ENCODE measurements around the gene CXCR3.
A peak's percentile ranks its signal among the peaks of the same experiment; 100 is the strongest.
"Not testable (repeated sequence)": the region's sequence is repeated elsewhere in the genome, so short reads cannot be mapped to it uniquely, and the experiment has no call there.

The CXCR3 gene

GRCh38 chrX:71609095-71609750 is 9.1 kb downstream of the CXCR3 start:
- Histone ChIP-seq H3K36me3 (ENCODE audit: insufficient read depth, low read length) (no peaks in the 10 kb centered on the region), H3K4me3 (ENCODE audit: low read depth, low read length) (no peak overlapping the region), H3K79me2 (ENCODE audit: control insufficient read depth, insufficient read depth, low read length, unreplicated experiment) (no peaks in the 10 kb centered on the region), H2AFZ (ENCODE audit: low read length, unreplicated experiment) (no peak overlapping the region), H3K27me3 (ENCODE audit: insufficient read depth, low read length) (no peaks in the 10 kb centered on the region), H3K4me1 (ENCODE audit: control insufficient read depth, insufficient read depth, low read length, unreplicated experiment) (no peaks in the 10 kb centered on the region), H3K27ac (ENCODE audit: low read depth, low read length) (no peak overlapping the region)

DNA sequence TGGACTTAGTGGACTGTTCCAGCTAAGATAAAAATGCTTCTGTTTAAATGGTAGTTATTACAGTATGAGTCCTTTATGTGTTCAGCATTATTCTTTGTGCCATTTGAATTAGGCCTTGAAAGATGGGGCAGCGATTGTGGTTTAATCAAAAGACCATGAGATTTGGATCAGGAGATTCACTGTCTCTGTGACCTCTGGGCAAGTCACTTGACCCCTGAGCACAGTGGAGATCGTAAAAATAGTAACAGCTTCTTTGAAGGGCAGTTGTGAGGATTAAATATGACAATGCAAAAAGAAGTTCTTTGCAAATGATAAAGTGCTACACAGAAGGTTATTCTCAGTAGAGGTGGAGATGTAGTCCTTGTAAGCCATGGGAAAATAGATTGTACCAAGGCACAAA is 10.8 kb downstream of the CXCR3 start:
- H3K4me3 ChIP-seq (ENCODE audit: low read depth, low read length): no peak overlapping the region
- peaks cover 5% of the 10 kb centered on the region; the same call in 1 of the 2 replicates for H3K36me3 ChIP-seq (ENCODE audit: insufficient read depth, low read length)

DNA sequence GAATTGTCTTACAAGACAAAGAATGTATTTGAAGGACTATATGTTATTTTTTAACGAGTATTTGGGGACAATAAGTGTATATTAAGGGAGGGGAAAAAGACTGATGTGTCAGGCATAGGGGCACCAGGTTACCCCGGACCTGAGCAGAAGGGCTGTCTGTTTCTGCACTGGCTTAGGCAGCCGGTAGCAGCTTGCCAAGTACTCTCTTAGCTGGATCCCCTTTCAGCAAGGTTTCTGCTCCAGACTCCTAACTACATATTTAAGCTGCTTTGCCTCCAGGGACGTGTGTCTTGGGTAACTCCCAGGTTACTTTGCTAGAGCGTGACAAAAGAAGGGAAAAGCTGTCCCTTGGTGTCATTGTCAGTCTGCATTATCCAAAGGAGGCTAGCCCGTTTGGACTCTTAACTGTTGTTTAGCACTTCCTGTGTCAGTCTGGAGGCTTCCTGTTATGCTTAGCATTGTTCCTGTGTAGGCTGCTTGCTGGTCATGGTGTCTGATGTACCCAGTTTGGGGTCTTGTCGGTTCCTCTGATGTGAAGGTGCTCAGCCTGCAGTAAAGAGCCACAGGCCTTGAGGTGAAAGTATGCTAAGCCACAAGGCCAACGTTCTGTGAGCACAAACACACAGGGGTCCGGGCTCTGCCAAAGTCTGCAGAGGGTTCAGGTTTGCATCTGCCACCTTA is 11.6 kb downstream of the CXCR3 start:
- Histone ChIP-seq H3K4me3 (ENCODE audit: low read depth, low read length) (no peak overlapping the region), H3K27me3 (ENCODE audit: insufficient read depth, low read length) (no peaks in the 10 kb centered on the region), H3K79me2 (ENCODE audit: control insufficient read depth, insufficient read depth, low read length, unreplicated experiment) (no peaks in the 10 kb centered on the region), H2AFZ (ENCODE audit: low read length, unreplicated experiment) (no peak overlapping the region), H3K4me1 (ENCODE audit: control insufficient read depth, insufficient read depth, low read length, unreplicated experiment) (no peaks in the 10 kb centered on the region), H3K27ac (ENCODE audit: low read depth, low read length) (no peak overlapping the region), H3K36me3 (ENCODE audit: insufficient read depth, low read length) (peaks cover 5% of the 10 kb centered on the region; the same call in 1 of the 2 replicates)

More for the DNA sequence above, 10.8 kb downstream of the CXCR3 start:
- no peaks in the 10 kb centered on the region for H3K79me2 ChIP-seq (ENCODE audit: control insufficient read depth, insufficient read depth, low read length, unreplicated experiment)
- no peak overlapping the region for H3K27ac ChIP-seq (ENCODE audit: low read depth, low read length)
- H2AFZ ChIP-seq (ENCODE audit: low read length, unreplicated experiment): no peak overlapping the region
- no peaks in the 10 kb centered on the region for H3K27me3 ChIP-seq (ENCODE audit: insufficient read depth, low read length)
- H3K4me1 ChIP-seq (ENCODE audit: control insufficient read depth, insufficient read depth, low read length, unreplicated experiment): no peaks in the 10 kb centered on the region

- Histone ChIP-seq H2AFZ (ENCODE audit: low read length, unreplicated experiment) (no peak overlapping the region), H3K4me1 (ENCODE audit: control insufficient read depth, insufficient read depth, low read length, unreplicated experiment) (no peaks in the 10 kb centered on the region), H3K36me3 (ENCODE audit: insufficient read depth, low read length) (peaks cover 5% of the 10 kb centered on the region; the same call in 1 of the 2 replicates), H3K27me3 (ENCODE audit: insufficient read depth, low read length) (no peaks in the 10 kb centered on the region), H3K27ac (ENCODE audit: low read depth, low read length) (peak overlapping the region; percentile 49; the same call in 1 of the 2 replicates), H3K79me2 (ENCODE audit: control insufficient read depth, insufficient read depth, low read length, unreplicated experiment) (no peaks in the 10 kb centered on the region), H3K4me3 (ENCODE audit: low read depth, low read length) (no peak overlapping the region)
These were observed 13.3 kb downstream of the CXCR3 start for GRCh38 chrX:71604796-71605568.

DNA sequence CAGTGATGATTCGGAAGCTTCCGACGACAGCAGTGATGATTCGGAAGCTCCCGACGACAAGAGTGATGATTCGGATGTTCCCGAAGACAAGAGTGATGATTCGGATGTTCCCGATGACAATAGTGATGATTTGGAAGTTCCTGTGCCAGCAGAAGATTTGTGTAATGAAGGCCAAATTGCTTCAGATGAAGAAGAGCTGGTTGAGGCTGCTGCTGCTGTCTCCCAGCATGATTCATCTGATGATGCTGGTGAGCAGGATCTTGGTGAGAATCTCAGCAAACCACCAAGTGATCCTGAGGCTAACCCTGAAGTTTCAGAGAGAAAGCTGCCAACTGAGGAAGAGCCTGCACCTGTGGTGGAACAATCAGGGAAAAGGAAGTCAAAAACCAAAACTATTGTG is 14.2 kb downstream of the CXCR3 start:
- Histone ChIP-seq H3K36me3 (ENCODE audit: insufficient read depth, low read length) (peaks cover 5% of the 10 kb centered on the region; the same call in 1 of the 2 replicates), H2AFZ (ENCODE audit: low read length, unreplicated experiment) (no peak overlapping the region), H3K27ac (ENCODE audit: low read depth, low read length) (peak overlapping the region; percentile 49; the same call in 1 of the 2 replicates)

DNA sequence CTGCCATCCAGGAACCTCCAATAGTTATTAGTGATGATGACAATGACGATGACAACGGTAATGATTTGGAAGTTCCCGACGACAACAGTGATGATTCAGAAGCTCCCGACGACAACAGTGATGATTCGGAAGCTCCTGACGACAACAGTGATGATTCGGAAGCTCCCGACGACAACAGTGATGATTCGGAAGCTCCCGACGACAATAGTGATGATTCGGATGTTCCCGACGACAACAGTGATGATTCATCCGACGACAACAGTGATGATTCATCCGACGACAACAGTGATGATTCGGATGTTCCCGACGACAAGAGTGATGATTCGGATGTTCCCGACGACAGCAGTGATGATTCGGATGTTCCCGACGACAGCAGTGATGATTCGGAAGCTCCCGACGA is 14.7 kb downstream of the CXCR3 start:
- Histone ChIP-seq H3K4me3 (ENCODE audit: low read depth, low read length) (no peak overlapping the region), H3K27ac (ENCODE audit: low read depth, low read length) (peak overlapping the region; percentile 73), H3K79me2 (ENCODE audit: control insufficient read depth, insufficient read depth, low read length, unreplicated experiment) (no peaks in the 10 kb centered on the region), H3K27me3 (ENCODE audit: insufficient read depth, low read length) (no peaks in the 10 kb centered on the region), H2AFZ (ENCODE audit: low read length, unreplicated experiment) (no peak overlapping the region), H3K36me3 (ENCODE audit: insufficient read depth, low read length) (peaks cover 5% of the 10 kb centered on the region; the same call in 1 of the 2 replicates), H3K4me1 (ENCODE audit: control insufficient read depth, insufficient read depth, low read length, unreplicated experiment) (no peaks in the 10 kb centered on the region)

More for the DNA sequence above, 14.2 kb downstream of the CXCR3 start:
- Histone ChIP-seq H3K4me3 (ENCODE audit: low read depth, low read length) (no peak overlapping the region), H3K79me2 (ENCODE audit: control insufficient read depth, insufficient read depth, low read length, unreplicated experiment) (no peaks in the 10 kb centered on the region), H3K4me1 (ENCODE audit: control insufficient read depth, insufficient read depth, low read length, unreplicated experiment) (no peaks in the 10 kb centered on the region), H3K27me3 (ENCODE audit: insufficient read depth, low read length) (no peaks in the 10 kb centered on the region)

- Histone ChIP-seq H2AFZ (ENCODE audit: low read length, unreplicated experiment) (no peak overlapping the region), H3K36me3 (ENCODE audit: insufficient read depth, low read length) (peaks cover 5% of the 10 kb centered on the region; the same call in 1 of the 2 replicates), H3K27ac (ENCODE audit: low read depth, low read length) (no peak overlapping the region), H3K4me1 (ENCODE audit: control insufficient read depth, insufficient read depth, low read length, unreplicated experiment) (no peaks in the 10 kb centered on the region), H3K79me2 (ENCODE audit: control insufficient read depth, insufficient read depth, low read length, unreplicated experiment) (no peaks in the 10 kb centered on the region), H3K27me3 (ENCODE audit: insufficient read depth, low read length) (no peaks in the 10 kb centered on the region), H3K4me3 (ENCODE audit: low read depth, low read length) (no peak overlapping the region)
These were observed 18.3 kb downstream of the CXCR3 start for GRCh38 chrX:71599965-71600364.

- H3K36me3 ChIP-seq (ENCODE audit: insufficient read depth, low read length); H2AFZ ChIP-seq (ENCODE audit: low read length, unreplicated experiment); H3K27me3 ChIP-seq (ENCODE audit: insufficient read depth, low read length); H3K4me3 ChIP-seq (ENCODE audit: low read depth, low read length); H3K4me1 ChIP-seq (ENCODE audit: control insufficient read depth, insufficient read depth, low read length, unreplicated experiment); H3K79me2 ChIP-seq (ENCODE audit: control insufficient read depth, insufficient read depth, low read length, unreplicated experiment); H3K27ac ChIP-seq (ENCODE audit: low read depth, low read length): not testable (repeated sequence)
These were observed 25.1 kb downstream of the CXCR3 start for GRCh38 chrX:71593210-71593609.

- Histone ChIP-seq H3K79me2 (ENCODE audit: control insufficient read depth, insufficient read depth, low read length, unreplicated experiment) (no peaks in the 10 kb centered on the region), H3K36me3 (ENCODE audit: insufficient read depth, low read length) (no peaks in the 10 kb centered on the region), H3K27ac (ENCODE audit: low read depth, low read length) (no peak overlapping the region), H3K4me1 (ENCODE audit: control insufficient read depth, insufficient read depth, low read length, unreplicated experiment) (no peaks in the 10 kb centered on the region), H3K27me3 (ENCODE audit: insufficient read depth, low read length) (no peaks in the 10 kb centered on the region), H3K4me3 (ENCODE audit: low read depth, low read length) (no peak overlapping the region), H2AFZ (ENCODE audit: low read length, unreplicated experiment) (no peak overlapping the region)
These were observed 31.4 kb downstream of the CXCR3 start for GRCh38 chrX:71586929-71587328.

DNA sequence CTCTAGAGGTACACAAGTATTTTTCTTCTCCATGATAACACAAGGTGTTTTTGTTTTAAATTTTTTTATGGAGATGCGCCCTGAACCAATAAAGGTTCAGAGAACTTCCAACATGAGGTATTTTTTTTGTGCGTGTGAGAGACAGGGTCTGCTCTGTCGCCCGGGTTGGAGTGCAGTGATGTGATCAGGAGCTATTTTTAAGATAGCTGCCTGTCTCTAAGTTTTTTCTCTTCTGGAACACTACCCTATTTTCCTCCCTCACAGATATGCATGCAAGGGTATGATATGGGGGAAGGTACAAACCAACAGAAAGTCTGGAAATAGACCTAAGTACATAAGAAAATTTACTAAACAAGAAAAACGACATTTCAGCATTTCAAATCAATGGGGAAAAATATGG is 37.1 kb downstream of the CXCR3 start:
- H3K79me2 ChIP-seq (ENCODE audit: control insufficient read depth, insufficient read depth, low read length, unreplicated experiment): no peaks in the 10 kb centered on the region
- H3K27ac ChIP-seq (ENCODE audit: low read depth, low read length): no peak overlapping the region
- no peak overlapping the region for H2AFZ ChIP-seq (ENCODE audit: low read length, unreplicated experiment)
- H3K4me1 ChIP-seq (ENCODE audit: control insufficient read depth, insufficient read depth, low read length, unreplicated experiment): no peaks in the 10 kb centered on the region
- H3K4me3 ChIP-seq (ENCODE audit: low read depth, low read length): no peak overlapping the region
- H3K36me3 ChIP-seq (ENCODE audit: insufficient read depth, low read length): no peaks in the 10 kb centered on the region
- no peaks in the 10 kb centered on the region for H3K27me3 ChIP-seq (ENCODE audit: insufficient read depth, low read length)

All from ACC112 (cell line).